Motor neuron (in vitro differentiated cells): ENCODE measurements around the gene CPTP. TPM values are rescaled to one million over a fixed set of nuclear protein-coding genes. Genes with fewer than 3 reads are reported as not detected.
A peak's percentile ranks its signal among the peaks of the same experiment; 100 is the strongest.

ENCODE experiments used
- ATAC-seq, 8 experiments: fragments of 200-7000 bp; cut with Tn5 transposase; replicated peaks in 6 of 8; 2 replicates each; pipeline ENCODE4 v1.8.0; 2021; ENCODE audit warnings: mild to moderate bottlenecking in 8 of 8, moderate library complexity in 8 of 8
- H3K27ac ChIP-seq, 2 donors: fragments of 250-450 bp; sonication (Bioruptor Pico); 2 replicates each; pipeline ENCODE4 v1.9.0; 2021; ENCODE audit warnings: antibody characterized with exemption in 2 of 2, mild to moderate bottlenecking in 2 of 2, moderate library complexity in 1 of 2
- H3K4me1 ChIP-seq, 2 donors: fragments of 250-450 bp; sonication (Bioruptor Pico); replicated peaks in 1 of 2; 2 replicates each; pipeline ENCODE4 v1.6.1; 2021; ENCODE audit warnings: antibody characterized with exemption in 2 of 2, mild to moderate bottlenecking in 2 of 2, moderate library complexity in 1 of 2
- H3K4me3 ChIP-seq, 5 donors: fragments of 250-450 bp; sonication (Bioruptor Pico); 2 replicates each; pipeline ENCODE4 v1.9.0; 2021; ENCODE audit warnings: antibody characterized with exemption in 5 of 5, mild to moderate bottlenecking in 5 of 5, moderate library complexity in 4 of 5
- WGBS, 10 experiments: fragments of 450-650 bp; shearing (Covaris generic); methylation state at CpG; one replicate each; pipeline ENCODE4 v1.0.0; 2022; 5-methylcytosine and 5-hydroxymethylcytosine counted together
- in situ Hi-C, 9 experiments: fragments of 400-800 bp; cut with MboI; loops; one replicate each; pipeline ENCODE4 v1.15.0; 2021; ENCODE audit warnings: low sequenced_read_pairs in 9 of 9, low pct_unique_long_range_greater_than_20kb in 2 of 9; ENCODE audit not compliant: unreplicated experiment in 9 of 9
- total RNA-seq, 8 experiments: library from RNA; unstranded; fragments of 300-600 nt; gene quantifications; 2 replicates each; pipeline versions ENCODE4 v1.2.3 to v1.2.4, GENCODE V29; 2022

CPTP gene
- total RNA-seq, 8 experiments from 2014 or later, result 11.2 to 22.4 (median 13.4) TPM

DNA sequence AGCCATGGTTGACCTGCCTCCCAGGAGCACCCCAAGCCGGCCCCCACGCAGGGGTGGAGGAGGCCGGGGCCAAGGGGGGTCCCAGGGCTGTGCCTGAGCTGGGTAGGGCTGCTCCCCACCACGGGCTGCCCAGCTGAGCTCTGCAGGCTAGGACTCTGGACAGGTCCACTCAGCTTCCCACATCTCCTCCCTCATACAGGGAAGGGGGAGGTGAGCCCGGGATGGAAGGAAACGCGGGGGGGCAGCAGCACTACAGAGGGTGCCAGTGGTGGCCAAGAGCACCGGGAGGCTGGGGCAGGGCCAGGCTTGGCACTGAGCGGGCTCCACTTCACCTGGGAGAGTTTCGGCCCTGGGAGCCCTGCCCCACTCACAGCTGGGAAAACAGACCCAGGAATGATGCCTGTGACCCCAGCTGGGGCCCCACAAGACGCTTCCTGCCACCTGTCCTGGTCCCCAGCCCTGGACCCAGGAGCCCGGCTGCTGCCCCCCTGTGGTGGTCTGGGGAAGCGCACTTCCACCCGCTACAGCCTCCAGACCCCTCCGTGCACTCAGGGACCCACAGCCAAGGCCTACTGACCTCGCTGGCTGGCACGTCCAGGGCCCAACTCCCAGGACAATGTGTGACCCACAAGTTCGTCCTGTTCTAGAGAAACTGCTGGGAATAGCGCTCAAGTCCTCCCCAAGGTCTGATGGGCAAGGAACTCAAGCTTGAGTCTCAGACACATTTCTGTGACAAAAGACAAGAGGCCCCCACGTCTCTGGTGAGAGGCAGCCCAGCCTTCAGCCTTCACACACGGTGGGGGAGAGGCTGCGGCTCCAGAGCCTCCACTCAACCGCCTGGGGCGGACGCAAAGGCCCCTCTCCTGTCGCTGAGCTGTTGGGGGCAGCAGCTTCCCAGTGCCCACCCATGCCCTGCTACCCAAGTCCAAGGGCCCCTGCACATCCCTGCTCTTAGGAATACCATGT, 47.4 kb downstream of the CPTP start:
- Histone ChIP-seq H3K4me1 (peaks cover 26 to 29% of the 10 kb centered on the region in 2 donors), H3K4me3 (peak overlapping the region in 2 of 5 donors; percentile 4 to 6), H3K27ac (no peak overlapping the region)
- ATAC-seq, result peak; percentile 3 to 22 (median 18)
- in situ Hi-C loops, result no loop called here
- WGBS, 10 experiments, result 4 to 85% (median 32%) methylated on average over 1 to 14 of the region's 26 CpGs; no CpG with 5 or more reads in 4 of the 10 experiments

- WGBS, 10 experiments, result 80 to 100% (median 90%) methylated on average over 1 to 15 of the region's 26 CpGs; no CpG with 5 or more reads in 5 of the 10 experiments
- Histone ChIP-seq H3K4me1 (peaks cover 26 to 29% of the 10 kb centered on the region in 2 donors), H3K4me3 (peak overlapping the region in 4 of 5 donors; percentile 72 to 97 (median 80)), H3K27ac (no peak overlapping the region)
- ATAC-seq, result no peak
- in situ Hi-C loops, result no loop called here
These were observed 48.6 kb downstream of the CPTP start for GRCh38 chr1:1373051-1373814.

DNA sequence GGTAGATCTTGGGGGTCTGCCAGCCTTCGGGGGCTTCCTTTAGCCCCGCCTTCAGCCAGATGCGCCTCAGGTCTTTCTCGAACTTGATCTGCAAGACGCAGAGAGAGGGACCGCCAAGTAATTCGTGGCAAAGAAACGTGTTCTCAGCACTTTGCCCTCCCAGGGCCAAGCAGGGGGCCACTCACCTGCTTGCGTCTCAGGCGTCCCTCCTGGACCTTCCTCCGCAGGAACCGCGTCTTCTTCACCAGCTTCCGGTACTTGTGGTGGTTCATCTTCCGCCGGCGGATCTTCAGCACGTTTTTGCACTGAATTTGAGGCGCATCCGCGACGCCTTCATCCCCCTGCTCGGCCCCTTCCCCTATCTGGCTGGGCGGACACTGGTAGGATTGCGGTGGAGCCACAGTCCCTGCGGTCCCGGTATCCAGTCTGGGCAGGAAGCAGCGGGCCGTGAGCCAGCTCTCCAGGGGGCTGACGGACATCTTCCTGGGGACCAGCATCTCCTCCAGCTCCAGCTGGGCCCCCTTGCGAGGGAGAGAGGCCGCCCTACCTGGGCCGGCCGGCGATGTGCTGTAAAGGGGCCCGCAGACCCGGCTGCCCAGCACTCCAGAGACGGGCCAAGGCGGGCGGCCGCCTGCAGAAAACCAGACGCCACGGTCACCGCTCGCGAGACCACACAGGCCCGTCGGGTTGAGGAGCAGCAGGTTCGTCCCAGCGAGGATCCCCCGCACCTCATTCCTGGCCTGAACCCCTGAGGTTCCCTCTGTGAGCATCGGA, 49.4 kb downstream of the CPTP start:
- in situ Hi-C loops, result no loop called here
- WGBS, 10 experiments, result 0 to 84% (median 44%) methylated on average over 1 to 21 of the region's 52 CpGs; no CpG with 5 or more reads in 3 of the 10 experiments
- peak overlapping the region; percentile 72 to 97 (median 80) for H3K4me3 ChIP-seq
- no peak for ATAC-seq
- H3K27ac ChIP-seq, result peak overlapping the region; percentile 90 to 99
- H3K4me1 ChIP-seq, result peaks cover 26 to 29% of the 10 kb centered on the region in 2 donors

DNA sequence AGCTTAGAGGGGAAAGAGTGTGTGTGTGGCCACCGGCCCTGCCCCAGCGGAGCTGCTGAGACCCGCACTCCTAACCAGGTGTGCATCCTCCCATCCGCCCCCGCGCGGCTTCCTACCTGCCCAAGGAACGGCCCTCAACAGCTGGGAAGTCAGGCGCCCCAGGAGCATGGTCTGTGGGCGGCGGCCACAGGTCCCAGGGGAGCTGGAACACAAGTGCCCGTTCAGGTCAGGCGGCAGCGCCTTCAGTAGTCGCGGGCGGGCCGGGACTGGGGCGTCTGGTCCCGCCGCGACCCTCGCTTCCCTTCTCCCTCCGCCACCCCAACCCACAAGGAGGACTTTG, 50.0 kb downstream of the CPTP start:
- Histone ChIP-seq H3K4me1 (peaks cover 26 to 29% of the 10 kb centered on the region in 2 donors), H3K4me3 (peak overlapping the region; percentile 72 to 97 (median 80)), H3K27ac (peak overlapping the region; percentile 90 to 99)
- in situ Hi-C loops, result no loop called here
- peak in 5 of 8 experiments; percentile 0 to 7 (median 1) for ATAC-seq
- WGBS, 10 experiments, result 0 to 4% methylated on average over 1 to 5 of the region's 24 CpGs; no CpG with 5 or more reads in 8 of the 10 experiments

- ATAC-seq, result peak; percentile 85 to 96 (median 92)
- H3K27ac ChIP-seq, result peak within 1 kb of the TSS; percentile 97 to 99
- in situ Hi-C loops, result no loop called here
- H3K4me1 ChIP-seq, result peaks cover 26 to 29% of the 10 kb centered on the region in 2 donors
- peak within 1 kb of the TSS; percentile 72 to 97 (median 80) for H3K4me3 ChIP-seq
- WGBS, 10 experiments, result 0 to 10% (median 1%) methylated on average over 2 to 48 of the region's 85 CpGs; no CpG with 5 or more reads in 4 of the 10 experiments
These were observed 50.5 kb downstream of the CPTP start, which contains the start of gene AURKAIP1 for GRCh38 chr1:1374929-1375662. AURKAIP1 (minus strand) TSS chr1:1375207; CDS start chr1:1374756, 451 bp downstream.

DNA sequence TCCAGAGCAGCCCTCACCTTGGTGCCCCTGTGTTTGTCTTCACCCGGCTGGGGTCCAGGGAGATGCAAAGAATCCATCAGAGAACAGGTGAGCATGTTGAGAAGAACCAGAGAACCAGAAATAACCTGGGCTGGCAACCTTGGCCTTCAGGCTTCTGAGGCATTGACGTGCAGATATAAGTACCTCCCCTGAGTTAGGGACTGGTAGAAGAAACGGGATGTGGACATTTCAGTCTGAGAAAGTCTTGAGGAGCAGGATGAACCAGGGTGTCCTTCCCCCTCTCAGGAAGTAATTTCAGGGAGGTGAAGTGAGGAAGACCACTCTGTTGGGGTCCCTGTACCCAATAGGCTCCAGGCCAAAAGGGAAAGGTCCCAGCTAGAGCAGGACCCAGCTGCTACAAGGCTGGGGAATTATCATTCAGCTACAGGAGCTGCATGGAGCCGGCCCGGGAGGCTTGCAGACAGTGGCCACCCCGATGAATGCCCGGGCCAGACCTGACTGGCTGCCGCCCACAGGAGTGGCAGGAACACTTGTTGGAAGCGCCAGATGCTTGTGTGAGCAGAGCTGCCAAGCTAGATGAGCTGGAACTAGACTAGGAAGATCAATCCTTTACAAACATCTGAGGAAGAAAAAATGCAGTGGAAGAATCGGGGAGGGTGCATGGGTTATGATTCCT, 52.1 kb downstream of the CPTP start:
- no peak for ATAC-seq
- Histone ChIP-seq H3K4me3 (no peak overlapping the region), H3K27ac (peak overlapping the region; percentile 97 to 99), H3K4me1 (peaks cover 25 to 28% of the 10 kb centered on the region in 2 donors)
- in situ Hi-C loops, result no loop called here
- WGBS, 10 experiments, result 56 to 100% (median 89%) methylated on average over 1 to 9 of the region's 10 CpGs; no CpG with 5 or more reads in 1 of the 10 experiments

GRCh38 chr1:1377540-1378205, 53.1 kb downstream of the CPTP start:
- in situ Hi-C loops, result no loop called here
- H3K4me3 ChIP-seq, result no peak overlapping the region
- 85 to 100% (median 92%) methylated on average over 2 to 16 of the region's 16 CpGs; no CpG with 5 or more reads in 1 of the 10 experiments for WGBS, 10 experiments
- peaks cover 17 to 19% of the 10 kb centered on the region in 2 donors for H3K4me1 ChIP-seq
- ATAC-seq, result no peak
- no peak overlapping the region for H3K27ac ChIP-seq

Other genes starting within 250 kb of the CPTP start
- 10 to 100 TPM in 3 of 8 experiments, 1 to 10 TPM in 5; 5.8 to 17.9 (median 9.7) TPM for gene C1orf159, start 208.7 kb upstream of the CPTP start, total RNA-seq
- gene TTLL10, start 150.9 kb upstream of the CPTP start, total RNA-seq, result under 1 TPM in 2 of 8 experiments, not detected in 6; 0.43 to 0.59 TPM
- under 1 TPM in 2 of 8 experiments, not detected in 6; 0.24 to 0.49 TPM for gene TNFRSF18, start 118.2 kb upstream of the CPTP start, total RNA-seq
- under 1 TPM in 6 of 8 experiments, not detected in 2; 0.18 to 1.00 (median 0.25) TPM for gene TNFRSF4, start 110.6 kb upstream of the CPTP start, total RNA-seq
- gene SDF4, start 92.8 kb upstream of the CPTP start, total RNA-seq, result 100 to 1,000 TPM in 3 of 8 experiments, 10 to 100 TPM in 5; 53.9 to 202 (median 76.8) TPM
- 10 to 100 TPM in 7 of 8 experiments, 1 to 10 TPM in 1; 9.7 to 36.9 (median 19.7) TPM for gene B3GALT6, start 92.6 kb upstream of the CPTP start, total RNA-seq
- gene C1QTNF12, start 78.1 kb upstream of the CPTP start, total RNA-seq, result 1 to 10 TPM in 6 of 8 experiments, under 1 TPM in 1, not detected in 1; 0.99 to 6.1 (median 1.8) TPM
- 10 to 100 TPM; 34.4 to 62.7 (median 46.5) TPM for gene UBE2J2, start 50.9 kb upstream of the CPTP start, total RNA-seq
- 1 to 10 TPM; 1.8 to 6.9 (median 3.2) TPM for gene SCNN1D, start 44.4 kb upstream of the CPTP start, total RNA-seq
- 10 to 100 TPM; 23.9 to 88.9 (median 48.9) TPM for gene ACAP3, start 16.9 kb upstream of the CPTP start, total RNA-seq
- 10 to 100 TPM; 12.0 to 45.8 (median 22.4) TPM for gene PUSL1, start 16.2 kb upstream of the CPTP start, total RNA-seq
- 100 to 1,000 TPM in 4 of 8 experiments, 10 to 100 TPM in 4; 67.5 to 142 (median 103) TPM for gene INTS11, start 142 bp upstream of the CPTP start, total RNA-seq
- gene TAS1R3, start 6.5 kb downstream of the CPTP start, total RNA-seq, result 1 to 10 TPM in 6 of 8 experiments, under 1 TPM in 2; 0.65 to 2.3 (median 1.2) TPM
- 10 to 100 TPM; 47.8 to 81.4 (median 56.8) TPM for gene DVL1, start 24.6 kb downstream of the CPTP start, total RNA-seq
- 100 to 1,000 TPM in 2 of 8 experiments, 10 to 100 TPM in 6; 13.2 to 115 (median 34.5) TPM for gene MXRA8, start 33.8 kb downstream of the CPTP start, total RNA-seq
- 100 to 1,000 TPM in 7 of 8 experiments, 10 to 100 TPM in 1; 85.0 to 210 (median 152) TPM for gene AURKAIP1, start 50.4 kb downstream of the CPTP start, total RNA-seq
- 100 to 1,000 TPM in 7 of 8 experiments, 10 to 100 TPM in 1; 99.6 to 392 (median 163) TPM for gene CCNL2, start 74.5 kb downstream of the CPTP start, total RNA-seq
- 100 to 1,000 TPM; 127 to 221 (median 160) TPM for gene MRPL20, start 82.5 kb downstream of the CPTP start, total RNA-seq
- gene ANKRD65, start 96.5 kb downstream of the CPTP start, total RNA-seq, result 1 to 10 TPM in 2 of 8 experiments, under 1 TPM in 6; 0.21 to 1.9 (median 0.61) TPM
- 10 to 100 TPM in 2 of 8 experiments, 1 to 10 TPM in 5, under 1 TPM in 1; 0.51 to 19.5 (median 5.8) TPM for gene VWA1, start 110.9 kb downstream of the CPTP start, total RNA-seq
- 1 to 10 TPM in 2 of 8 experiments, under 1 TPM in 6; 0.38 to 2.1 (median 0.64) TPM for gene ATAD3C, start 124.9 kb downstream of the CPTP start, total RNA-seq
- 10 to 100 TPM; 15.2 to 66.0 (median 32.7) TPM for gene ATAD3B, start 147.0 kb downstream of the CPTP start, total RNA-seq
- 10 to 100 TPM; 19.8 to 65.2 (median 35.2) TPM for gene ATAD3A, start 187.4 kb downstream of the CPTP start, total RNA-seq
- gene TMEM240, start 215.8 kb downstream of the CPTP start, total RNA-seq, result 10 to 100 TPM in 5 of 8 experiments, 1 to 10 TPM in 1, under 1 TPM in 2; 0.61 to 14.0 (median 10.5) TPM